PC-3 (cell line): Measurements from ENCODE around the gene GAB3. TPM values are rescaled to one million over a fixed set of nuclear protein-coding genes. Genes with fewer than 3 reads are reported as not detected.

Source experiments
- ATAC-seq: fragments of 200-7000 bp; cut with Tn5 transposase; 2 replicates; pipeline ENCODE4 v1.9.1; 2020; ENCODE audit warnings: mild to moderate bottlenecking, moderate library complexity
- BruUV-seq: library from RNA; stranded (reverse); fragments of 400-500 nt; replicated peaks from 2 replicates; lab custom pipeline; 2021; lab: Mats Ljungman, UMichigan
- CTCF ChIA-PET: fragments of 300-600 bp; sonication (Branson Sonifier 250); formaldehyde crosslinking; loops from one replicate; lab custom pipeline; 2022; ENCODE audit warnings: antibody characterized with exemption; lab: Charles Lee
- POLR2A ChIA-PET: fragments of 300-600 bp; sonication (Branson Sonifier 250); formaldehyde crosslinking; loops from one replicate; lab custom pipeline; 2022; ENCODE audit warnings: antibody characterized with exemption; ENCODE audit not compliant: unreplicated experiment; lab: Charles Lee
- DNase-seq: peaks from one replicate; pipeline ENCODE4 v3.0.0-alpha.2; 2015
- H2AFZ ChIP-seq: fragments of 300-600 bp; sonication (generic); 2 replicates; pipeline ENCODE4 v1.6.0; 2016; ENCODE audit warnings: antibody characterized with exemption, low read length
- H3F3A ChIP-seq: fragments of 300-600 bp; sonication (generic); one replicate; pipeline ENCODE4 v1.6.0; 2017; ENCODE audit warnings: antibody characterized with exemption, low read length, control low read depth, mild to moderate bottlenecking; ENCODE audit not compliant: unreplicated experiment
- H3K27ac ChIP-seq: fragments of 300-600 bp; sonication (generic); 2 replicates; pipeline ENCODE4 v1.5.1; 2016; ENCODE audit warnings: mild to moderate bottlenecking, low read length
- H3K27me3 ChIP-seq: fragments of 300-600 bp; sonication (generic); 2 replicates; pipeline ENCODE4 v1.6.1; 2016; ENCODE audit warnings: low read length, mixed read lengths
- H3K36me3 ChIP-seq: fragments of 300-600 bp; sonication (generic); 2 replicates; pipeline ENCODE4 v1.6.1; 2016; ENCODE audit warnings: low read depth, mixed run types, low read length, mixed read lengths
- H3K4me1 ChIP-seq: fragments of 300-600 bp; sonication (generic); 2 replicates; pipeline ENCODE4 v1.5.1; 2016; ENCODE audit warnings: low read length; ENCODE audit not compliant: insufficient read depth
- H3K4me2 ChIP-seq: fragments of 300-600 bp; sonication (generic); 2 replicates; pipeline ENCODE4 v1.6.0; 2016; ENCODE audit warnings: low read length
- H3K4me3 ChIP-seq: fragments of 300-600 bp; sonication (generic); 2 replicates; pipeline ENCODE4 v1.5.1; 2016; ENCODE audit warnings: mild to moderate bottlenecking, low read length, mixed read lengths
- H3K79me2 ChIP-seq: fragments of 300-600 bp; sonication (generic); 2 replicates; pipeline ENCODE4 v1.6.1; 2017; ENCODE audit warnings: low read length, mixed read lengths
- H3K9ac ChIP-seq: fragments of 300-600 bp; sonication (generic); 2 replicates; pipeline ENCODE4 v1.6.0; 2016; ENCODE audit warnings: mild to moderate bottlenecking, low read length
- H3K9me2 ChIP-seq: fragments of 300-600 bp; sonication (generic); replicated peaks from 2 replicates; pipeline ENCODE4 v1.6.1; 2016; ENCODE audit warnings: mixed run types, low read length, mixed read lengths
- H3K9me3 ChIP-seq: fragments of 300-600 bp; sonication (generic); 2 replicates; pipeline ENCODE4 v1.6.1; 2016; ENCODE audit warnings: low read length, mixed read lengths
- H4K20me1 ChIP-seq: fragments of 300-600 bp; sonication (generic); 2 replicates; pipeline ENCODE4 v1.6.1; 2016; ENCODE audit warnings: low read length, mixed read lengths
- EZH2 ChIP-seq: fragments of 300-600 bp; sonication (generic); IDR thresholded peaks from one replicate; pipeline ENCODE4 v1.6.1; 2017; ENCODE audit warnings: antibody characterized with exemption, mild to moderate bottlenecking, low read length; ENCODE audit not compliant: unreplicated experiment
- EZH2phosphoT487 ChIP-seq: fragments of 300-600 bp; sonication (generic); IDR thresholded peaks from 2 replicates; pipeline ENCODE4 v1.6.1; 2018; ENCODE audit warnings: mild to moderate bottlenecking, antibody characterized with exemption, low read length, borderline replicate concordance
- intact Hi-C: fragments of 100-400 bp; cut with micrococcal nuclease; formaldehyde crosslinking; loops from 2 replicates; pipeline ENCODE4 v1.9.0; 2023
- total RNA-seq: library from RNA; depleted of rRNA; stranded (reverse); fragments of >200 nt; gene quantifications from 2 replicates; pipeline ENCODE4 v1.2.3, GENCODE V29; 2014
- TF ChIP-seq, protein P1 (sequence below): fragments of 300-600 bp; sonication (generic); conservative IDR thresholded peaks from 2 replicates; pipeline ENCODE4 v1.5.1; 2017; ENCODE audit warnings: antibody characterized with exemption, low read depth, mild to moderate bottlenecking, low read length

Gene GAB3
- total RNA-seq, 1 experiment from 2014 or later, result 3.1 TPM

DNA sequence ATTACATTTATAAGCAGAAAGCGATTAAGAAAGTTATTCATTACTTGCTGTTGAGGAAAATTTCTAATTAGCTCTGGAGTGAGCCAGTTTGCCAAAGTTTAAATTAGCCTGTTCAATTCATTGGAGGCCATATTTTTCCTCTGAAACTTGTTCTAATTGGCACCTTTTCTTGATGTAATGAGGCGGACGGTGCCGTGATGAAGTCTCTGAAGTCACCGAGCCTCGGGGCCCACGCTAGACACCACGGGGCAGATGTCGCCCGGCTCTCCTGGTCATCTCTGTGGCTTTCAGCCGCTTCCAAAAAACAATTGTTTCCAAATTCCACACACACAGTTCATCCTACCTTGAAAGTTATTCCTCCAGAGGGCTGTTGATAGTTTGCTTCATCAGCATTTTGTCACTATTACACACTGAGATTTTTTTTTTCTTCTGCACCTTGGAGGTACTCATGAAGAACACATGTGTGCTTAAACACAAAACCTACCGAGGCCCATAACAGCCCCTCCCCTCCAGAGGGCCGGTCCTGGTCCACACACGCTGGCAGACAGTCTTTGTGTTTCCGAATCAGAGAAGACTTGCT is 93.6 kb downstream of the GAB3 start:
- no peaks in the 10 kb centered on the region for H3K27me3 ChIP-seq
- no peak overlapping the region for H3K27ac ChIP-seq
- intact Hi-C loops, result no loop called here
- no peak overlapping the region for H3K4me3 ChIP-seq
- H2AFZ ChIP-seq, result no peak overlapping the region
- BruUV-seq, result no TSS peak
- ChIA-PET POLR2A (no interaction called here), CTCF (no interaction called here)
- H3K79me2 ChIP-seq, result no peaks in the 10 kb centered on the region
- H3K4me1 ChIP-seq, result no peaks in the 10 kb centered on the region
- TF ChIP-seq EZH2phosphoT487 (no peak), EZH2 (no peak)
- TF ChIP-seq, protein P1, sequence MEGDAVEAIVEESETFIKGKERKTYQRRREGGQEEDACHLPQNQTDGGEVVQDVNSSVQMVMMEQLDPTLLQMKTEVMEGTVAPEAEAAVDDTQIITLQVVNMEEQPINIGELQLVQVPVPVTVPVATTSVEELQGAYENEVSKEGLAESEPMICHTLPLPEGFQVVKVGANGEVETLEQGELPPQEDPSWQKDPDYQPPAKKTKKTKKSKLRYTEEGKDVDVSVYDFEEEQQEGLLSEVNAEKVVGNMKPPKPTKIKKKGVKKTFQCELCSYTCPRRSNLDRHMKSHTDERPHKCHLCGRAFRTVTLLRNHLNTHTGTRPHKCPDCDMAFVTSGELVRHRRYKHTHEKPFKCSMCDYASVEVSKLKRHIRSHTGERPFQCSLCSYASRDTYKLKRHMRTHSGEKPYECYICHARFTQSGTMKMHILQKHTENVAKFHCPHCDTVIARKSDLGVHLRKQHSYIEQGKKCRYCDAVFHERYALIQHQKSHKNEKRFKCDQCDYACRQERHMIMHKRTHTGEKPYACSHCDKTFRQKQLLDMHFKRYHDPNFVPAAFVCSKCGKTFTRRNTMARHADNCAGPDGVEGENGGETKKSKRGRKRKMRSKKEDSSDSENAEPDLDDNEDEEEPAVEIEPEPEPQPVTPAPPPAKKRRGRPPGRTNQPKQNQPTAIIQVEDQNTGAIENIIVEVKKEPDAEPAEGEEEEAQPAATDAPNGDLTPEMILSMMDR, result no peak
- no peaks in the 10 kb centered on the region for H3K9me2 ChIP-seq
- ATAC-seq (no peak), DNase-seq (no peak)
- H3K36me3 ChIP-seq, result no peaks in the 10 kb centered on the region
- no peak overlapping the region for H3K9ac ChIP-seq
- no peak overlapping the region for H3K4me2 ChIP-seq
- H3F3A ChIP-seq, result no peaks in the 10 kb centered on the region
- no peaks in the 10 kb centered on the region for H4K20me1 ChIP-seq
- no peaks in the 10 kb centered on the region for H3K9me3 ChIP-seq

GRCh38 chrX:154655786-154656185 is 95.1 kb downstream of the GAB3 start:
- H3K4me1 ChIP-seq, result no peaks in the 10 kb centered on the region
- no peaks in the 10 kb centered on the region for H3K27me3 ChIP-seq
- no peaks in the 10 kb centered on the region for H3K36me3 ChIP-seq
- no peak overlapping the region for H3K9ac ChIP-seq
- no TSS peak for BruUV-seq
- ATAC-seq (no peak), DNase-seq (no peak)
- H3K9me2 ChIP-seq, result no peaks in the 10 kb centered on the region
- no peak overlapping the region for H3K27ac ChIP-seq
- ChIA-PET CTCF (no interaction called here), POLR2A (no interaction called here)
- no peak overlapping the region for H3K4me3 ChIP-seq
- H3K79me2 ChIP-seq, result no peaks in the 10 kb centered on the region
- H3F3A ChIP-seq, result no peaks in the 10 kb centered on the region
- no peaks in the 10 kb centered on the region for H4K20me1 ChIP-seq
- intact Hi-C loops, result no loop called here
- TF ChIP-seq, protein P1, result no peak
- TF ChIP-seq EZH2phosphoT487 (no peak), EZH2 (no peak)
- H3K4me2 ChIP-seq, result no peak overlapping the region
- no peak overlapping the region for H2AFZ ChIP-seq
- no peaks in the 10 kb centered on the region for H3K9me3 ChIP-seq

DNA sequence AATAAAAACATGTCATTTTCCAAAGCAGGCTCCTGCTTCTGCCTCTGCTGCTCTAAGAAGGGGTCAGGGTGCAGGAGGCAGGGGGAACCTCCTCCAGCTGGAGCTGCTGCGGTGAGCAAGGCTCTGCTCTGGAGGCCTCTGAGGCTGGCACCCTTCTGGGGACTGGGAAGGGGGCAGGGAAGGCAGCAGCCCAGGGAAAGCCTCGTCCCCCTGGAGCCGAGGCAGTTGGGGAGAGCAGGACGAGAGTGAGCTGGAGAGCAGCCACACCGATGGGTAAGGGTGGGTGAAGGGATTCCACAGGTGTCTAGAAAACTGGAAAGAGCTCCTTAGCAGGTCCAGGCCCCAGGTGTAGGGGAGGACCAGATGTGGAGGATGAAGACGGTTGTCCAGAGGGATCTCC is 95.5 kb downstream of the GAB3 start:
- BruUV-seq, result no TSS peak
- H3K4me2 ChIP-seq, result no peak overlapping the region
- intact Hi-C loops, result no loop called here

More for the DNA sequence above, 95.5 kb downstream of the GAB3 start:
- Histone ChIP-seq H3F3A (no peaks in the 10 kb centered on the region), H3K9me2 (no peaks in the 10 kb centered on the region), H3K9ac (no peak overlapping the region), H3K36me3 (no peaks in the 10 kb centered on the region), H4K20me1 (no peaks in the 10 kb centered on the region), H3K9me3 (no peaks in the 10 kb centered on the region), H3K4me1 (no peaks in the 10 kb centered on the region), H3K27me3 (no peaks in the 10 kb centered on the region), H3K79me2 (no peaks in the 10 kb centered on the region), H2AFZ (no peak overlapping the region), H3K27ac (no peak overlapping the region), H3K4me3 (no peak overlapping the region)
- CTCF ChIA-PET, result no interaction called here
- no peak for ATAC-seq
- DNase-seq, result no peak
- POLR2A ChIA-PET, result no interaction called here
- TF ChIP-seq EZH2, result no peak
- TF ChIP-seq, protein P1, result no peak
- TF ChIP-seq EZH2phosphoT487, result no peak
